Measurements from ENCODE around the gene ASCC1. TPM values are rescaled to one million over a fixed set of nuclear protein-coding genes. Genes with fewer than 3 reads are reported as not detected.
"Not testable (repeated sequence)": the region's sequence is repeated elsewhere in the genome, so short reads cannot be mapped to it uniquely, and the experiment has no call there.

The ASCC1 gene
- total RNA-seq, 1 experiment from 2014 or later: 19.6 TPM

DNA sequence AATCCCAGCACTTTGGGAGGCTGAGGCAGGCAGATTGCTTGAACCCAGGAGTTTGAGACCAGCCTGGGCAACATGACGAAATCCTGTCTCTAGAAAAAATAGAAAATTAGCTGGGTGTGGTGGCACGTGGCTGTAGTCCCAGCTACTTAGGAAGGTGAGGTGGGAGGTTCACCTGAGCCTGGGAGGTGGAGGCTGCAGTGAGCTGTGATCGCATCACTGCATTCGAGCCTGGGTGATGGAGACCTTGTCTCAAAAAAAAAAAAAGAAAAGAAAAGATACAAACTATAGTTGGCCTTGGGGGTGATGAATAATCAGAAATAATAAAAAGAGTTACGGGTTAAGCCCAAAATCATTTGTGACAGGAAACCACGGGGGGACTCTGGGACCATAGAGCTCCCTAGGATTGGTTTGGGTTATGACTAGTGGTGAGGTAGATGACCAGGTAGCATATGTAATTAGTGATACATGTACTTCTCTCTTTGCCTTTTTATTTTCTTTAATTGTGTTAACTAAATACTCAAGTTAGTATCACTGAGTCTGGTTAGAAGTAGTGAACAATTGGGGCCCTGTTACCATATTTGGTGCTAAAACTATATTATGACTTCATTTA is 10.4 kb upstream of the ASCC1 start:
- in situ Hi-C loops (cut with HindIII; ENCODE audit: low sequenced_read_pairs): no loop called here
- DNase-seq (ENCODE audit: low spot score): no peak

DNA sequence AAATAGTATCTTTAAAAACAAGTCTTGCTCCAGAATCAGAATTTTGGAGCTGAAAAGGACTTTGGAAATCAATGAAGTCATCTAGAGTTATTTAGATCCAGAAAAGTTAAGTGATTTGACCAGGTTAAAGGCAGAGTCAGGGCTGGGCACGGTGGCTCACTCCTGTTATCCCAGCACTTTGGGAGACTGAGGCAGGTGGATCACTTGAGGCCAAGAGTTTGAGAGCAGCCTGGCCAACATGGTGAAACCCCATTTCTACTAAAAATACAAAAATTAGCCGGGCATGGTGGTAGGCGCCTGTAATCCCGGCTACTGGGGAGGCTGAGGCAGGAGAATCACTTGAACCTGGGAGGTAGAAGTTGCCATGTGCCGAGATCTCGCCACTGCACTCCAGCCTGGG is 8.1 kb upstream of the ASCC1 start:
- in situ Hi-C loops (cut with HindIII; ENCODE audit: low sequenced_read_pairs); DNase-seq (ENCODE audit: low spot score): not testable (repeated sequence)

DNA sequence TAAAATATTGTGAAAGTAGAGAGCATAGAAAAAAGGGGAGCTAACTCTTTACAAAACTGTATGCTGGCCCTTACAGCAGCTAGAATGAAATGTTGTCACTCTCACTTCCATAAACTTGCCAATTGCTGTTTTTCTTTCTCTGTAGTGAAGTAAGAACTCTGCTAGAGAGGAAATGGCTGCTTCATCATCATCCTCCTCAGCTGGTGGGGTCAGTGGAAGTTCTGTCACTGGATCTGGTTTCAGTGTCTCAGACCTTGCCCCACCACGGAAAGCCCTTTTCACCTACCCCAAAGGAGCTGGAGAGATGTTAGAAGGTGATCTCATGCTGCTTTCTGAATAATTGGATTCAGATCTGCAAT is 7.6 kb upstream of the ASCC1 start:
- in situ Hi-C loops (cut with HindIII; ENCODE audit: low sequenced_read_pairs): no loop called here
- DNase-seq (ENCODE audit: low spot score): no peak

DNA sequence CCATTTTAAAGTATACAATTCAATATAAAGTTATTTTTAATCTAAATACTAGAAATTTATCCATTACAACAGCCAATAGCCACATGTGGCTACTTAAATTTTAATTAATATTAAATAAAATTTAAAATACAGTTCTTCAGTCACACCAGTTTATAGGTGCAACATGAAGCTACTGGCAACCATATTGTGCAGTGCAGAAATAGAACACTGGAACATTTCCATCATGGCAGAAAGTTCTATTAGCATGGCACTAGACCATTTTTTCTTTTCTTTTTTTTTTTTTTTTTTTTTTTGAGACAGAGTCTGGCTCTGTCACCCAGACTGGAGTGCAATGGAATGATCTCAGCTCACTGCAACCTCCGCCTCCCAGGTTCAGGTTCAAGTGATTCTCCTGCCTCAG is 5.2 kb upstream of the ASCC1 start:
- in situ Hi-C loops (cut with HindIII; ENCODE audit: low sequenced_read_pairs): no loop called here
- no peak for DNase-seq (ENCODE audit: low spot score)

- no peak for DNase-seq (ENCODE audit: low spot score)
- in situ Hi-C loops (cut with HindIII; ENCODE audit: low sequenced_read_pairs): no loop called here
Measured at GRCh38 chr10:72220637-72221036, 4.6 kb upstream of the ASCC1 start.

DNA sequence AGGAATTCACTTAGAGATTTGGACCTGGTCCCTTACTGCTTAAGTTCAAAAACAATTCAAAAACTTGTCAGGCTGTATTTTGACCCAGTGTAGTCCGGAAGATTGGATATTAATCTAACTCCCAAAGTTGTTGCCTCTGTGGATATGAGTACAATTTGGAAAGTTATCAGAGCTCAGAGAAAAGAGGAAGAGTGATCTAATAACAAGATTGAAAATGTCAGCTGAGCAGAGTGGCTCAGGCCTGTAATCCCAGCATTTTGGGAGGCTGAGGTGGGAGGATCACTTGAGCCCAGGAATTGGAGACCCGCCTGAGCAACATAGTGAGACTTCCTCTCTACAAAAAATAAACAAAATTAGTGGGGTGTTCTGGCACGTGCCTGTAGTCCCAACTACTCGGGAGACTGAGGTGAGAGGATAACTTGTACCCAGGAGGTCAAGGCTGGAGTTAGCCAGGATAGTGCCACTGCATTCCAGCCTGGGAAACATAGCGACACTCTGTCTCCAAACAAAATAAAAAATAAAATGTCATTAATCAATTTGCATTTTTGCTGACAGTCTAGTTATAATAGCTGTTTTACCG is 3.2 kb upstream of the ASCC1 start:
- in situ Hi-C loops (cut with HindIII; ENCODE audit: low sequenced_read_pairs): no loop called here
- no peak for DNase-seq (ENCODE audit: low spot score)

- in situ Hi-C loops (cut with HindIII; ENCODE audit: low sequenced_read_pairs): no loop called here
- DNase-seq (ENCODE audit: low spot score): no peak
Measured at GRCh38 chr10:72218726-72219125, 2.6 kb upstream of the ASCC1 start.

- no peak for DNase-seq (ENCODE audit: low spot score)
- in situ Hi-C loops (cut with HindIII; ENCODE audit: low sequenced_read_pairs): no loop called here
Measured at GRCh38 chr10:72218325-72218724, 2.2 kb upstream of the ASCC1 start.

- DNase-seq (ENCODE audit: low spot score); in situ Hi-C loops (cut with HindIII; ENCODE audit: low sequenced_read_pairs): not testable (repeated sequence)
Measured at GRCh38 chr10:72211832-72212231, 4.2 kb downstream of the ASCC1 start.

- in situ Hi-C loops (cut with HindIII; ENCODE audit: low sequenced_read_pairs); DNase-seq (ENCODE audit: low spot score): not testable (repeated sequence)
Measured at GRCh38 chr10:72211381-72211780, 4.7 kb downstream of the ASCC1 start.

DNA sequence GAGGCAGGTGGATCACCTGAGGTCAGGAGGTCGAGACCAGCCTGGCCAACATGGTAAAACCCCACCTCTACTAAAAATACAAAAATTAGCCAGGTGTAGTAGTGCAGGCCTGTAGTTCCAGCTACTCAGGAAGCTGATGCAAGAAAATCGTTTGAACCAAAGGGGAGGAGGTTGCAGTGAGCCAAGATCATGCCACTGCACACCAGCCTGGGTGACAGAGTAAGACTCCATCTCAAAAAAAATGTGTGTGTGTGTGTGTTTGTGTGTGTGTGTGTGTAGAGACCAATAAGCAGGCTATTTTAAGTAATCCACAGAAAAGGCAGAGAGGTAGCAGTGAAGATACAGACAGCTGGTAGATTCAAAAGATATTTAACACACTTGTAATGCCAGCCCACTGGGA is 7.5 kb downstream of the ASCC1 start:
- in situ Hi-C loops (cut with HindIII; ENCODE audit: low sequenced_read_pairs); DNase-seq (ENCODE audit: low spot score): not testable (repeated sequence)

DNA sequence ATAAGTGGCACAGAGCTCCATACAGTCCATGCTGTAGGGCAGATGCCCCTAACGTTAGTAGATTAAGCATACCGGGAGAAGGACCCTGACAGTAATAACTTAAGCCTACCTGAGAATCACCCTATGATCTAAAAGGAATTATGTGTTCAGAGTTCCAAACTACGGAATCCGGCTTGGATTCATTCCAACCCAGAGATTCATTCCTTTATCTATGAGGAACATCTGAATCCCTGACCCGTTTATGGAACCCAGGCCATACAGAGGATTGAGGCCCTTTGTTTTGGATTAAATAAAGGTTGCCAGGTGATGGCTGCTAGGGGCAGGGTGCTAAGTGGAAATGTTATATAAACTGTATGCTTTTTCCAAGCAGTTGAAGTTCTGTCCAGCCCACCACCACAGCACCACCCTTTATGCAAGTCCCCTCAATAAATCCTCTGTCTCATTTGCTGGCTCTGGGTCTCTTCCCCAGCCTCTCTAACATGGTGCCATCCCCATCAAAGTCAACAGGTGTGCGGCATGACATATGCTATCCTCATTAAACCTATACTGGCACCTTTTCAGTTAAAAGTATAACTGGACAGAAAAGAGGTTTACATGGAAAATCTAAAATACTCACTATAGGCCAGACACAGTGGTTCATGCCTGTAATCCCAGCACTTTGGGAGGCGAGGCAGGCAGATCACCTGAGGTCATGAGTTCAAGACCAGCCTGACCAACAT is 9.4 kb downstream of the ASCC1 start:
- in situ Hi-C loops (cut with HindIII; ENCODE audit: low sequenced_read_pairs): no loop called here
- no peak for DNase-seq (ENCODE audit: low spot score)

- in situ Hi-C loops (cut with HindIII; ENCODE audit: low sequenced_read_pairs): no loop called here
- no peak for DNase-seq (ENCODE audit: low spot score)
Measured at GRCh38 chr10:72204724-72205123, 11.4 kb downstream of the ASCC1 start.

DNA sequence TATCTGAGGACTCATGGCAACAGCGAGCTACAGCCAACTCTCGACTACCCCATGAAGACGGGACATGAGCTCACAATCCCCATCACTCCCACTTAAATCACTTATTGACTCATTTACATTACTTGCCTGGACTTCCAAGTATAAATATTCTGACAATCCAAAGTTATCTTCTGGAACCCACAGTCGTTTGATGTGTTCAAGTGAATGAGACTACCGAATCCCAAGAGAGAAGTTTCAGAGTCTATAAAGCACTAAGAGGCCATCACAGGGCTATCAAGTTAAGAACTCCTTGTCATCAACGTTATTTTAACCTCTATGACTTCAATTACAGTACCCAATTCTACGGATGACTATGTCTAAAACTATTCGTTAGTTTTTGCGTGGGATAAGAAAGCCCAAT is 11.8 kb downstream of the ASCC1 start:
- no peak for DNase-seq (ENCODE audit: low spot score)

GRCh38 chr10:72201293-72201692 is 14.8 kb downstream of the ASCC1 start:
- no peak for DNase-seq (ENCODE audit: low spot score)
- in situ Hi-C loops (cut with HindIII; ENCODE audit: low sequenced_read_pairs): no loop called here

More for the DNA sequence above, 11.8 kb downstream of the ASCC1 start:
- in situ Hi-C loops (cut with HindIII; ENCODE audit: low sequenced_read_pairs): no loop called here

GRCh38 chr10:72200883-72201282 is 15.2 kb downstream of the ASCC1 start:
- in situ Hi-C loops (cut with HindIII; ENCODE audit: low sequenced_read_pairs): no loop called here
- DNase-seq (ENCODE audit: low spot score): no peak

DNA sequence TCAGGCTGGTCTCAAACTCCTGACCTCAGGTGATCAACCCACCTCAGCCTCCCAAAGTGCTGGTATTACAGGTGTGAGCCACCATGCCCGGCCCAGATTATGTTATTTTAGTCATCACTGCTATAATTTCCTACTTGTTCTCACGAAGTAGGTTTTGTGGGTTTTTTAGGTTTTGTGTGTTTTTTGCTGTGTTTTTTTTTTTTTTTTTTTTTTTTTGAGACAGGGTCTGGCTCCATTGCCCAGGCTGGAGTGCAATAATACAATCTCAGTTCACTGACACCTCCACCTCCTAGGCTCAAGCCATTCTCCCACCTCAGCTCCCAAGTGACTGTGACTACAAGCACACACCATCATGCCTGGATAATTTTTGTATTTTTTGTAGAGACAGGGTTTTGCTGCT is 21.1 kb downstream of the ASCC1 start:
- in situ Hi-C loops (cut with HindIII; ENCODE audit: low sequenced_read_pairs): no loop called here
- no peak for DNase-seq (ENCODE audit: low spot score)

- in situ Hi-C loops (cut with HindIII; ENCODE audit: low sequenced_read_pairs): no loop called here
- DNase-seq (ENCODE audit: low spot score): no peak
Measured at GRCh38 chr10:72186982-72187330, 29.1 kb downstream of the ASCC1 start.

GRCh38 chr10:72186258-72186981 is 29.7 kb downstream of the ASCC1 start:
- no peak for DNase-seq (ENCODE audit: low spot score)
- in situ Hi-C loops (cut with HindIII; ENCODE audit: low sequenced_read_pairs): no loop called here

DNA sequence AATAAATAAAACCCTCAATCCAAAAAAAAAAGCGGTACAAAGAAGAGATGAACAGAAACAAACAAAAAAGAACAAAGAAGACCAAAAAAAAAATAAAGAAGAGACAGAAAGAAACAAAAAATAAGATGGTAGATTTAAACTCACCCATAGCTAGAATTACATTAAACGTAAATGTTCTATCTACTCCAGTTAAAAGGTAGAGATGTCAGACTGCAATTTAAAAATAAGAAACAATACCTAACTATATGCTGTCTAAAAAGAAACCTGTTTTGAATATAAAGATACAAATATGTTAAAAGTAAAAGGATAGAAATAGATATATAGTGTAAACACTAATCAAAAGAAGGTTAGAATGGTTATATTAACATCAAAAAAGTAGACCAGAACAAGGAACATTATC is 31.9 kb downstream of the ASCC1 start:
- in situ Hi-C loops (cut with HindIII; ENCODE audit: low sequenced_read_pairs): no loop called here
- DNase-seq (ENCODE audit: low spot score): no peak
